GM18858 (cell line): ENCODE measurements around the gene TCHHL1.

Source experiments
- ATAC-seq: cut with Tn5 transposase; IDR thresholded peaks from one replicate; pipeline ENCODE4 v1.9.1; 2021; ENCODE audit not compliant: unreplicated experiment

The TCHHL1 gene

DNA sequence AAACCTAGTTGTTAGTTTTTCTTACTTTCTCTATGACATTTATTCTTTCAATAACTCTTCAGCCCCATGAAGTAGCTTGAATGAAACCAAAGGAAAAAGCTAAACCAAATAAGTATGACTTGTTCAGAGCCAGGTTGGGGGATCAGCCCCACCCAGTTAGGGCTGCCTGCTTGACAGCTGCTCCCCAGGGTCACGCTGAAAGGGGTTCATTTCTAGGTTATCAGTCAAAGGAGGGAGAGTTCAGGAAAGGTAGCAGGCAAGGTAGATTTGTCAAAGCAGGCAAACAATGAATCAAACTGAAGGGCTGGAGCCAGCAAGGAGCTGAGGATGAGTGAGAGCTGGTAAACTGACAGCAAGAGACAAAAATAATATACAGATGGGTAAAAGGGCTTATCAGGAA is 49.0 kb downstream of the TCHHL1 start:
- ATAC-seq: no peak

DNA sequence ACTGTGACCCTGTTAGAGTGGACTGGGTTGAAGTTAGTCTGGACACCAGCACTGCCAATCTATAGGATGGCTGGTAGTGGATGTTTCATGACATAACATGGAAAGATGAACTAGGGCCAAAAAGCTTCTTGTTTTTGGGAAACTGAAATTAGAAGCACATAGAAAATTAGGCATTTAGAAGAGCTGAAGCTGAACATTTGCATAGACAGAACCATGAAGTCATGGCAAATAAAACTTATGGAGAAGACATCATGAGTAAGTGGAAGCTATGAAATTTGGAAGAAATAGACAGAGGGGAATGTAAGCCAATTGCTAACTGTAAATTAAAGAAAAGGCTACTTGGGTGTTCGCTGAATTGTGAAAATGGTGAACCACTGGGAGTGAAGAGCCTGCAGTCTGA is 49.4 kb downstream of the TCHHL1 start:
- no peak for ATAC-seq

DNA sequence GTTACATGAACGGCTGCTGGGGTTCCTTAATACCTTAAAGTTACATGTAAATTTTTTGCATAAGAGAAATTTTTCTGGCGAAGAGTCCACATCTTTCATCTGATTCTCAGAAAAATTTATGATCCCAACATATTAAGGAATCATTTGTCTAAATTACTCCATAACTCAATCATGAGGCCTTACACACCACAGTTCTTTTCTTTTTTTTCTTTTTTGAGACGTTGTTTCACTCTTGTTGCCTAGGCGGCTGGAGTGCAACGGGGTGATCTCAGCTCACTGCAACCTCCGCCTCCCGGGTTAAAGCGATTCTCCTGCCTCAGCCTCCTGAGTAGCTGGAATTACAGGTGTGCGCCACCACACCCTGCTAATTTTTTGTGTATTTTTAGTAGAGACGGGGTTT is 50.0 kb downstream of the TCHHL1 start:
- ATAC-seq: no peak

DNA sequence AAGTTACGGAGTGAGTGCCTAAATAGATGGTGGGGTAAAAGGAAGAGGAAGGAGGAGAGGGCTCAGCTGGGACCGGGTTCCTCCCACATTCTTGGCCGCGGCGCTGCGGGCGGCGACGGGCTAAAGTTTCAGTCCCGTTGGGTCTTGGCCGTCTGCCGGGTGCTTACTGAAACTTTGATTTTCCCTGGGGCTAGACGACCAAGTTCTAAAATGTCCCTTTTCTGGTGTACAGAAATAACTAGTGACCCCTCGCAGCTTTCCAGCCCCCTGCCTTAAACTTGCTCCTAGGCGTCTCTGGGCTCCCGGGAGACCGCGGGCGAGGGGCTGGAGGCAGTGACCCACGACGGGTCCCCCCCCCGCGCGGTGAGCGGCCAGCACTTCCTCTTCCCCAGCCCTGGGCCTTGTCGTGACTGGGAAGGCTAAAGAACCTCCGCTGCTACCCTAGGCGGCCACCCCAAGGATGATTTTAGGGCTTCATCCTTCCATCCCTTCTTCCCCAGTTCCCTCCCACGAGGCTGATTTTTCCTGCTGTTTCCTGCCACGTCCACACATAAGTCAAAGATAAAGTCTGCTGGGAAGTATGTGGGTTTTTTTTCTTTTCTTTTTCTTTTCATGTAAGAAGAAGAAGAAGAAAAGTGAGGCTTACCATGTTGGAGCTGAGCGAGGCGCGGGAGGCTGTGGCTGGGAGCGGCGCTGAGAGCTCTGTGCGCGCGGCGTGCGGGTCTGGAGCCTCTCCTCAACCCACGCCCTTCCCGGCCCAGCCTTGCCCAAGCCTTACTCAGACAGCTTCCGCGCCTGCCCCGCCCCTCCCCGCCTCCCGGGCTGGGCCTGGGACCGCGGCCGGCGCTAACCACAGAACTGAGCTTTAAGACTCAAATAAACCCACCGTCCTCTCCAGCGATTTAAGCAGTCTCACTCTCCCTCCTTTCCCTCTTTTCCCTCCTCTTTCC is 52.3 kb downstream of the TCHHL1 start, which contains the start of gene S100A11:
Gene S100A11 (minus strand): TSS at position 738 of the 950 bp plus-strand sequence. CDS start 89 bp downstream, at position 649.
- no peak for ATAC-seq

DNA sequence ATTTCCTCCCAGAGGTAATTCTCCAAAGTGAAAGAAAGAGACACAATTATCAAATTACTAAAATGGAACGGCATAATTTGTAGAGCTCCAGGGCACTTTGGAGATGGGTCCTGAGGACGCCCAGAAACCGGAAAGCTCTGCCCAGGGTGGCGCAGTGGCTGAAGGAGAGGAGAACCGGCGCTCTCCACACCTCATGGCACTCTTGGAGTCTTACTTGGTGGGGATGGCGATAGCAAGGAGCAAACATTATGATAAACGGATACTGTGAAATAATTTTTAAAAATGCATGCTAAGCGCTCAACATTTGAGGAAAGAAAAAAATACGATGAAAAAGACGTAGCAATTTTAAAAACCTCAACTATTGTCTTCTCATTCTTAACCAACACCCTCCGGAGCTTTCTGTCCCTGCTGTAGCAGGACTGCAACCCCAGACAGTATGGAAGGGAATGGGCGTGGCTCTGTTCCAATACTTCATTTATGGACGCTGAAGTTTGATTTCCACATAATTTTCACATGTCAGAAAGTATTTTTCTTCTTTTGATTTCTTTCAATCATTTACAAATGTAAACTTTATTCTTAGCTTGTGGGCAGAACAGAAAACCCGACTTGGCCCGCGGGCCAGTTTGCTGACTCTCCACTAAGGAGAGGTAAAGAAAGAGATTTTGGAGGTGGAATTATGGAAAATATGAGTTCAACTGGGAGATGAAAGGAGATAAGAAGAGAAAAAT is 53.2 kb downstream of the TCHHL1 start:
- ATAC-seq: no peak

DNA sequence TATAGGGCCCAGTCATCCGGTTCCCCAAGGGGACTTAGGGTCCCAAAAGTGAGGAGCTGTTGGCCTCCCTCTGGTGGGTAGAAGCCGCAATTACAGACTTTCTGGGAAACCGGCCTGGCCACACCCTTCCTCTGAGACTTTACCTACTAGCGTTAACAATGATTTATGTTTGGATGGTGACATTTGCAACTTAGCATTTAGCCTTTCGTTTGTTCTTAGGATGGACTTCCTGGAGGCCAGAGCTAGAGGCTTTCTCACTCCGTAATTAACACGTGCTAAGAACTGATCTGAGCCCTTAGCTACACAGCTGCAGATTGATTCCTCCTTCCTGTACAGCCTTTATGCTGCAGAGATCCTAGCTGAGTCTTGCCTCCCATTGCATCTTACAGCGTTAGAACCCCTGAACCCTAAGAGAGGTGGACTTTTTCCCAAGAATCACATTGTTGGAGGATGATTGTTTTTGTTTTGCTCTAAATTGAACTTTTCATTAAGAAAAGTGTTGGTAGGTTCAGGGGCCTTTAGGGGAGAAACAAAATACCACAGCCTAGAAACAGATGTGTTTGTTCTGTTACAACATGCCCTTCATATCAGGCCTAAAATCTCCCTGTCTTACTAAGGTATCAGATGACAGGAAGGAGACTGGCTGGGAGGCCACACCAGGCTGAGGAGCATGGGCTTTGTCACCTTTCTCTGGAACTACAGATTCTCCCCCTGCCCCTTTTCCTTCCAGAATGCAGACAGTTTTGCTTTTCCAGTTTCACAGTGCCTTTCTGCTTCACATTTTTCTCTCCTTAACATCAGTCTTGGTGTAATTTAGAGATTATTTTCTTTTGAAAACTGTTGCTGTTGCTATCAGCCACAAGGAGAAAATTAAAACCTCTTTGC is 54.0 kb downstream of the TCHHL1 start:
- no peak for ATAC-seq

DNA sequence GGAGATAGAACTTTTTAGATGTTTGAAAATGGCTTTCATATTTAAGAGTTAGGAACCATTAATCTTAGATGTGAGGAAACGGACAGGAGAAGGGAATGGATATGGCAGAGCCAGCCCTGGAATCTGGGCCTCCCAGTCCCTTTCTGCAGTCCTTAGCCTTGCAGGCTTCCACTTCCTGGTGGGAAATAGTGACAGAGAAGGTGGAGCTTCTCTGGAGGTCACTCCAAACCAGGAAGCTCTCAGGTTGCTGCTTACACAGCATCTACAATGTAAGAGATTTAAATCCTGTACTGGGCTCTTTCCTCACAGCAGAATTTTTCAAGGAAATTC is 54.6 kb downstream of the TCHHL1 start:
- no peak for ATAC-seq
